ENCODE results near the gene C3orf85.
"Not testable (repeated sequence)": the region's sequence is repeated elsewhere in the genome, so short reads cannot be mapped to it uniquely, and the experiment has no call there.

- not testable (repeated sequence) for TF ChIP-seq CTCF, EP300 (IDR thresholded peaks at IDR 0.05)
These were observed 3.1 kb upstream of the C3orf85 start for GRCh38 chr3:109133474-109133816.

Measured in ovary (tissue), 3 donors.